ENCODE measurements around the gene ANKRD40. TPM values are rescaled to one million over a fixed set of nuclear protein-coding genes. Genes with fewer than 3 reads are reported as not detected.

The ANKRD40 gene
- total RNA-seq, 4 donors from 2014 or later: 22.4 to 31.1 (median 22.7) TPM

GRCh38 chr17:50685691-50686493, 21.8 kb downstream of the ANKRD40 start:
- TF ChIP-seq POLR2A (IDR thresholded peaks at IDR 0.05): no peak
- TF ChIP-seq CTCF (IDR thresholded peaks at IDR 0.05): no peak
- 80% methylated on average over 17 of the region's 17 CpGs for WGBS, 2 donors
- peak in 1 of 2 donors; percentile 50 for DNase-seq (ENCODE audit: low spot score in 2 of 2)
- intact Hi-C loops (cut with DNase I; ENCODE audit: low total_unique reads): no loop called here
- no peak overlapping the region for H3K4me3 ChIP-seq (ENCODE audit: low read depth, poor library complexity, severe bottlenecking)

GRCh38 chr17:50685334-50685665, 22.4 kb downstream of the ANKRD40 start:
- intact Hi-C loops (cut with DNase I; ENCODE audit: low total_unique reads): no loop called here
- TF ChIP-seq POLR2A (IDR thresholded peaks at IDR 0.05): no peak
- TF ChIP-seq CTCF (IDR thresholded peaks at IDR 0.05): no peak
- WGBS, 2 donors: 94 to 95% methylated on average over 1 of the region's 1 CpG
- no peak overlapping the region for H3K4me3 ChIP-seq (ENCODE audit: low read depth, poor library complexity, severe bottlenecking)
- no peak for DNase-seq (ENCODE audit: low spot score in 2 of 2)

GRCh38 chr17:50684612-50685333, 22.9 kb downstream of the ANKRD40 start:
- DNase-seq (ENCODE audit: low spot score in 2 of 2): no peak
- intact Hi-C loops (cut with DNase I; ENCODE audit: low total_unique reads): loop anchor here (5.0 kb wide), 2 partner anchors 52 to 132 kb away; partner anchors contain the start of gene ABCC3
- TF ChIP-seq POLR2A (IDR thresholded peaks at IDR 0.05) (no peak), CTCF (IDR thresholded peaks at IDR 0.05) (peak in 1 of 3 donors; percentile 11)
- no peak overlapping the region for H3K4me3 ChIP-seq (ENCODE audit: low read depth, poor library complexity, severe bottlenecking)
- 87 to 90% methylated on average over 15 of the region's 15 CpGs for WGBS, 2 donors

- no peak for DNase-seq (ENCODE audit: low spot score in 2 of 2)
- WGBS, 2 donors: 94 to 96% methylated on average over 5 of the region's 5 CpGs
- intact Hi-C loops (cut with DNase I; ENCODE audit: low total_unique reads): loop anchor here (5.0 kb wide), 2 partner anchors 52 to 132 kb away; partner anchors contain the start of gene ABCC3
- H3K4me3 ChIP-seq (ENCODE audit: low read depth, poor library complexity, severe bottlenecking): no peak overlapping the region
- TF ChIP-seq CTCF (IDR thresholded peaks at IDR 0.05) (no peak), POLR2A (IDR thresholded peaks at IDR 0.05) (no peak)
Observed at GRCh38 chr17:50684288-50684611, 23.5 kb downstream of the ANKRD40 start.

- WGBS, 2 donors: 87 to 88% methylated on average over 28 of the region's 28 CpGs
- intact Hi-C loops (cut with DNase I; ENCODE audit: low total_unique reads): loop anchor here (5.0 kb wide), 2 partner anchors 51 to 131 kb away; partner anchors contain the start of gene ABCC3
- no peak for DNase-seq (ENCODE audit: low spot score in 2 of 2)
- TF ChIP-seq CTCF (IDR thresholded peaks at IDR 0.05) (no peak), POLR2A (IDR thresholded peaks at IDR 0.05) (no peak)
- H3K4me3 ChIP-seq (ENCODE audit: low read depth, poor library complexity, severe bottlenecking): no peak overlapping the region
Observed at GRCh38 chr17:50683434-50684287, 24.1 kb downstream of the ANKRD40 start.
